Fibroblast of lung (primary cell): Measurements from ENCODE around the gene SLC13A1.

Experiments
- EZH2 ChIP-seq: IDR thresholded peaks from 2 replicates; pipeline ENCODE4 v1.5.1; 2012; ENCODE audit warnings: low read length, control low read depth, mild to moderate bottlenecking; ENCODE audit errors: missing control alignments
- TF ChIP-seq, protein P1 (sequence below), 2 donors: IDR thresholded peaks in 1 of 2; conservative IDR thresholded peaks in 1 of 2; 1 replicate in 1 of 2; 2 replicates in 1 of 2; pipeline ENCODE4 v1.5.1; 2011 to 2012; ENCODE audit warnings: low read length in 2 of 2, control low read depth in 1 of 2, inconsistent platforms in 1 of 2, low read depth in 1 of 2, mild to moderate bottlenecking in 1 of 2

DNA sequence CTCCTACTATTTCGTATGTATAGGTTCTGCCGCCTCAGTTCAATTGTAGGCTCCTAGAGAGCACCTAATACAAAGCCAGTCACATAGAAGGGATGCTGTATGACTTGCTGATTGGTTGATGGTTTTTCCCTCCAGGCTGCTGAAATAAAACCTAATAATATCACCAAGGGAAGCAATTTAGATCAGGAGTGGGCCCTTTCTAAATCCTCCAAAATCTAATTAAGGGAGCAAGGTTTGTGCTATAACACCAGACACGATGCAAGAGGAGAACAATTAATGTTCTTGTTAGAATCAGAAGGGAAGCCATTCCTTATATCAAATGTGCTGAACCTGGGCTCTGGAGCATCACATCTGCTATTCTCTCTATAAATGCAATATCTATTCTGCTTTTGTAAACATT lies 42.0 kb upstream of the SLC13A1 start:
- TF ChIP-seq, protein P1, sequence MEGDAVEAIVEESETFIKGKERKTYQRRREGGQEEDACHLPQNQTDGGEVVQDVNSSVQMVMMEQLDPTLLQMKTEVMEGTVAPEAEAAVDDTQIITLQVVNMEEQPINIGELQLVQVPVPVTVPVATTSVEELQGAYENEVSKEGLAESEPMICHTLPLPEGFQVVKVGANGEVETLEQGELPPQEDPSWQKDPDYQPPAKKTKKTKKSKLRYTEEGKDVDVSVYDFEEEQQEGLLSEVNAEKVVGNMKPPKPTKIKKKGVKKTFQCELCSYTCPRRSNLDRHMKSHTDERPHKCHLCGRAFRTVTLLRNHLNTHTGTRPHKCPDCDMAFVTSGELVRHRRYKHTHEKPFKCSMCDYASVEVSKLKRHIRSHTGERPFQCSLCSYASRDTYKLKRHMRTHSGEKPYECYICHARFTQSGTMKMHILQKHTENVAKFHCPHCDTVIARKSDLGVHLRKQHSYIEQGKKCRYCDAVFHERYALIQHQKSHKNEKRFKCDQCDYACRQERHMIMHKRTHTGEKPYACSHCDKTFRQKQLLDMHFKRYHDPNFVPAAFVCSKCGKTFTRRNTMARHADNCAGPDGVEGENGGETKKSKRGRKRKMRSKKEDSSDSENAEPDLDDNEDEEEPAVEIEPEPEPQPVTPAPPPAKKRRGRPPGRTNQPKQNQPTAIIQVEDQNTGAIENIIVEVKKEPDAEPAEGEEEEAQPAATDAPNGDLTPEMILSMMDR (conservative IDR thresholded peaks at IDR 0.05 in 1 of 2, IDR thresholded peaks at IDR 0.05 in 1 of 2; ENCODE audit: low read depth in 1 of 2, low read length in 2 of 2): no peak
- TF ChIP-seq EZH2: no peak
